ENCODE data around the gene GPC3.
"Not testable (repeated sequence)": the region's sequence is repeated elsewhere in the genome, so short reads cannot be mapped to it uniquely, and the experiment has no call there.

Gene GPC3

DNA sequence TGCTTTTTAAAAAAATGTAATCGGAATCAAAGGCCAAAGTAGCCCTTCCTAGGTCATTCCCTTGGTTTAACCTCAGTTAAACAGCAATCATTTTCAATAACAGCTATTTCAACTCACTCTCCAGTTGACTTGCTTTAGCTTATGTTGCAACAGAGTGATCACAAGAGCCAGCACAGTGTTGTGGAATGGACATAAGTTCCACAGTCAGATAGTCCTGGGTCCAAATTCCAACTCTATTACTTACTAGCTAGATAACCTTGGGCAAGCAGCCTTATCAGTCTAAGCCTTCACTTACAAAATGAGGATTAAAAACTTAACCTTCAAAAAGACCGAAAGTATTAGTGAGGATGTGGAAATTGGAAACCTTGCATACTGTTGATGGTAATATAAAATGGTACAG, 9.2 kb upstream of the GPC3 start:
- no peak for DNase-seq

GRCh38 chrX:133992882-133993281, 7.5 kb upstream of the GPC3 start:
- DNase-seq = no peak

DNA sequence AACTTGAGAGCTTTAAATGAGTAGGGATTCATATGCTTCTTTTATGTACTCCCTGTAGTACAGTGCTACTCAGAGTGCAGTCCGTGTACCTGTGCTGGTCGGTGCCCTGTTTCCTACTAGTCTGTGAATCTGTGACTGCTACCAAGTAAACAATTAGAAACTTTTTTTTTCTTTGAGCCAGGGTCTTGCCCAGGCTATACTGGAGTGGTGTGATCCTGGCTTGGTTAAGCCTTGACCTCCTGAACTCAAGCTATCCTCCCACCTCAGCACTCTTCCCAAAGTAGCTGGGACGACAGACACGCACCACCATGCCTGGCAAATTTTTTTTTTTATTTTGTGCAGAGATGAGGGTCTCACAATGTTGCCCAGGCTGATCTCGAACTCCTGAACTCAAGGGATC, 6.4 kb upstream of the GPC3 start:
- no peak for DNase-seq

DNA sequence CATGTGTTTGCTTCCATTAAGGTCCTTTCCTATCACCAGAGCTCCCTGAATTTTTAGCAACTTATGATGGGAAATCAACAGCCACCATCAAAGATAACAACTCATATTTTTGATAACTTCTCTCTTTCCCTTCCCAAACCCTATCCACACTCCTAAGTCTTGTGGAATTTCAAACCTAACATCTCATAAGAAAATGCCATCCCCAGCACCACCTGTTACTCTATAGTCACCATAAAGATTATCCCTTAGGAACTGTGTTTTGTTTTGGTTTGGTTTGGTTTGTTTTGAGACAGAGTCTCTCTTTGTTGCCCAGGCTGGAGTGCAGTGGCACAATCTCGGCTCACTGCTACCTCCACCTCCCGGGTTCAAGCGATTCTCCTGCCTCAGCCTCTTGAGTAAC, 5.7 kb upstream of the GPC3 start:
- DNase-seq = not testable (repeated sequence)

DNA sequence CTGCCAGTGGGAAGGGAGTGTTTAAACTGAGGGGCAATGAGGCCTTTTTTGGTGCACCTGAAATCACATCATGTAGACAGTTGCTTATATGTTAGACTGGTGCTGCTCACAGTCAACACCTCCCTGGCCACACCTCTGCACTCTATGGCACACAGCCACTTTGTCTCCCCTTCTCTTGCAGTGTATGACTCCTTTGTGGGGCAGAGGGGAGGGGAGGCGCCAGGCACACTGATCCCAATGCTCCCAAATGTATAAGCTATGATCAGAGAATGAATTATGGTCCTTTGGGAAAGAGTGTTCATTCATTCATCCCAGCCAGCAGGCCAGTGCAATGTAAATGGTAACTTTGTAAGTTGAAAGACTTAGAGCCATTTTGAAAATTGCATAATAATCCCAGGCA, 4.6 kb upstream of the GPC3 start:
- no peak for DNase-seq

DNA sequence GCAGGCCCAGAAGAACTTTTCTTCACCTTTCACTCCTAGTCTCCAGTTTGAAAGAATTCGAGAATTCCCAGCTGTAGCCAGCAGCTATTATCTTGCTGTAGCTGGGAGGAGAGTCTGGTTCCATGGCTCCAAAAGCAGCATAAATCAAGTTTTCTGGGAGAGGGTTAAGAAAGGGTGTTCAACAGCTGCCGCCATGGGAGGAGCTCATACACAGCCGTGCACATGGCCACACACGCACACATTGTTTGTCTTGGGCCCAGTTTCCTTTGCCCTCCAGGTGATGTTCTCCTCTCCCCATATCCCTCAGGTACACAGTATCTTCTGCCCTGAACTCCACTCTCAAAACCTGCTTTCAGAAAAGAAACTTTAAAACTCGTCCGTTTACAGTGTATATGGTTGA, 4.1 kb upstream of the GPC3 start:
- DNase-seq = no peak

- no peak for DNase-seq
These were observed 2.6 kb upstream of the GPC3 start for GRCh38 chrX:133988010-133988409.

DNA sequence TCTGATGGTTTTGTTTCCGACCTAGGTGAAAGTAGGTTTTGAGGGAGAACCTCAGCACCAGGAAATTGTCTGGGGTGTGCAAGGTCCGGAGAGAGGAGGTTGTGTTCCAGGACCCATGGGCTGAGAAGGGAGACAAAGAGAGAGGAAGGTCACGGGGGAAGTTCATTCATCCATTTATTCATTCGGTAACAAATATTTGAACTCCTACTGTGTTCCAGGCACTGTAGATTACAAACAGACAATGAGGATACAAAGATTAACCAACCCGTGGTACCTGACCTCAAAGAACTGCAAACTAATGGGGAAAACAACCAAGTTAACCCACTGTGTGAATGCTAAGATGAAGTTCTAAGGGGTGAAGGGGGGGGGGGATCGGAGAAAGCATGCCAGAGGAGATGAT, 1.8 kb upstream of the GPC3 start:
- no peak for DNase-seq

- DNase-seq = no peak
These were observed 731 bp upstream of the GPC3 start for GRCh38 chrX:133985967-133986683.

GRCh38 chrX:133984857-133985163, 584 bp downstream of the GPC3 start:
- DNase-seq = no peak

DNA sequence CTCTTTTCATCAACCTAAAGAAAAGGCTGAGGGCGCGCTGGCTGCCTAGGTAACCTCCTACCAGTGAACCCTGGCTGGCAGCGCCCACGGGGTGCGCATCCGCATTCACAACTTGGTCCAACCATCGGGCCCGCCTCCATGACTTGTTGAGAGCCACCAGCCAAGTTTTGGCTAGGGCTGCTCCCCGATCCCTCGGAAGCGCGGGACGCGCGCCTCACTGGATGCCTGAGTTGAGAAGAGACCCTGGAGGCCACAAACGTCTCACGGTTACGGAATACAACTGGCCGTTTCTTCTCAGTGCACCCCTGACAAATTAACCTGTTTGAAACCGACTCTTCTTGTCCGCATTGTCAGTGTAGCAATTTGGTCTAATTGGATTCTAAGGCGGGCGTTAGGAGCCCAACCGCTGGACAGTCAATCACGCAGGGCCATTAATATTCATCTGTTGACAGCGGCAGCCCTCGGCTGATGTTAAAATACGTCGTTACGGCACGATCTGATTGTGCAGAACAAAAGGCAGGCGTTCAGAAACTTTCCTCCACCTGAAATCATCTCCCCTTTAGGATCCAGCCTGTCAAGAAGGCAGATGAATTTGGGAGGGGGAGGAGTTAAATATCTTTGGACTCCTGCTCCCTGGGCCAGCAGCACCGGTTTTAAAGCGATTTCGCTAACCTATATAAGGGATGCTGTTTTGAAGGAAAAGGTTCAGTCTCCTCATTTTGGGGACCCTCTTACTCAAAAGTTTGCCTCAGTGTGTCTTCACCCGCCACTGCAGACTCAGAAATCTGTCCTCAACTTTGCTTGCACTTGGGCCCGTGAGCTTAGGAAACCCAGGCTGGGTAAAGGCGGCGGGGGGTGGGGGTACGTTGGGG, 1.2 kb downstream of the GPC3 start:
- DNase-seq = no peak

DNA sequence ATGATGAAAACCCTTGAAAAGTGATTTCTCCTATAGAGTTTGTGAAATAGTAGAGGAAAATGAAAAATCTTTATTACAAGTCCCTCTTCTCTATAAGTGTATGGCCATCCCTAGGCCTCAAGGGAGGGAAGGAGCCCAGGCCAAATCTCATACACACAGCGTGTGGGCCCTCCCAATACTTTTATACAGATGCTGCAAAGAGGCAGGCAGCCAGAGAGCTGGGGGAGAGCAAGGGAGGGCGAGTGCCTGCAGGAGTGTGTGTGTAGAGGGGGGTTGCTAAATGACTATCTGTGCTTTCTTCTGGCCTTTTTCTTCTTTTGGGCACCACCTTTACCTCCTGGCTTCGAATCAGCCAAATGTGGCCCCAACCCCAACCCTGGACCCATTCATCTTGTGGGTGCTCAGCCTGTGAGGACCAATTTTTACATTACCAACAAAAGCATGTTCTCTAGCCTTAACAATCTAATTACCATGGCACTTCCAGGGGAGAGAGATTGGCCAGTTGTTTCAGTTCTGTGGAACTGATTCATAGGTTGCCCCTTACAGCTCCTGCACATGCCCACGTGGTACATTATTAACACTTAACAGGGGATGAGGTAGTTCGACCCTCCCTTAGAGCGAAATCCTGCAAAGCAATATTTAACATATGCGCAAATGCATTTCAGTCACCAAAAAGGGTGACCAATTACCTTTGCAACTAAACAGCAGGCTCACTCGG, 2.0 kb downstream of the GPC3 start:
- DNase-seq = no peak

- no peak for DNase-seq
These were observed 3.5 kb downstream of the GPC3 start for GRCh38 chrX:133981924-133982323.

DNA sequence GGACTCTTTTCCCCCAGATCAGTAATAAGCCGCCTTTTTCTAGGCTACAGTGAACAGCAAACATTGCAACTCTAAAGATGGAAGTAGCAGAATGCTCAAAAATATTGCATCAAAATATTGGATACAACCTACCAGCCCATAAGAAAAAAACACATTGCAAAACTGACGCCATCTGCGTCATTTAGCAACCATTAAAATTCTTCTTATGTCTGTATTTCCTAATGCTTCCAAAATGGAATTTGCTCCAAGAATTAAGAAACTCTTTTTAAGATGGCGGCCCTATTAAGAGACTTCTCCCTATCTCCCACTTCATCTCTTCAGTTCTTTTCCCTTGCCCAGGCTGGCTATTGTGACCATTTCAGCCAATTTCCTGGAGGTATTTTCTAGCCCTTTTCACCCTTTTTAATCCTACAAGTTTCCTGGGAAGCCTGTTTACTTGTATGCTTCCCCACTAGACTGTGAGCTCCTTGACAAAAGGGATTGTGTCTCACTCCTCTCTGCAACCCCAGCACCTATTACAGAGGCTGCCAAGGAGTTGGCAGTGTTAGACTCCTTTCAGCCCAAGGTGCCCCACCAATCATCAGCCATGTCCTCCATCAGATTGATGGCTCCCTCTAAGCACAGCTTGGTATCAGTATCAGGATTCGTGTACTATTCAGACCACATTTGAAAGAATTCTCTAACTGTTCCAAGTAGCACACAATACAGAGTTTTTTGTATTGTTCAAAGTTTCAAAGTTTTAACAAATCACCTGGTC, 4.4 kb downstream of the GPC3 start:
- DNase-seq = no peak

GRCh38 chrX:133980406-133980805, 5.0 kb downstream of the GPC3 start:
- DNase-seq = no peak

DNA sequence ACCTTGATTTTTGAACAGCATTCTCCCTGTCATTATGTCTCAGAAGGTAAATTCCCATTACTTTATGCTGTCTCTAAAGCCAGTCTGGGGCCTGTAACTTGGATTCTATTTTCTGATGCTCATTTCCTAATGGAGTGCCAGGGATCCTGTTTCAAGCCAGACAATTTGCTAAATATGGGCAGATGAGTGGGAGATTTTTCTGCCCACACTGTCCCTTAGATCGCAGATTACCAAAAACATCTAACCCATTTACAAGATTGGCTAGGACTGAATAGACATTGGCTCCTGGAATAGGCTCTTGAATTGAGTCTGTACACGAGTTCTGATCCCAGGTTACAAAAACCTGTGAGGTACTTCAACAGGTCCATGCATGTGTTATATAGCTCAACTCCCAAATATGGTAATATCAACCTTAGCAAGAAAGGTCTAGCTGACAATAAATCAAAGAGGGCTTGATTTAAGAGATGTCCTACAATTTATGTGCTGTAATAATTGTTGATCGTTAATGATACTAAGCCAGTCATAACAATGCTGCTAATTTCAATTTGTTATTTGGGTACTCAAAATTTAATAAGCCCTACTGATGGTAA, 5.7 kb downstream of the GPC3 start:
- no peak for DNase-seq

GRCh38 chrX:133973704-133974103, 11.7 kb downstream of the GPC3 start:
- DNase-seq = no peak

DNA sequence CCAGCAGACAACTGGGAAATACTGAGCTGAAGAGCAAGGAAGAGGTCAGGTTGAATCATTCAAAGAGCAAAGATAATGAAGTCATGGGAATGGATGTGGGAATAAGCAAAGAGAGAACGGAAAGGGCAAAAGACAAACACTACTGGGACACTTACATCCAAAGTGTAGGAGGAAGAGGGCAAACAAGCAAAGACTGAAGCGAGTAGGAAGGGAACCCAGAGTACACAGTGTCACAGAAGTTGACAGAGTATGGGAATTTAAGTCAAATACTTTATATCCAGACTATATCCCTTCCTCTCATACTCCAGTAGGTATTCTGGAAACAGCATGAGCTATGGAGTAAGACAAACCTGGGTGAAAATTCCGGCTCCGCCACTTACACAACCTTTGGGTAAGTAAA, 12.5 kb downstream of the GPC3 start:
- no peak for DNase-seq

GRCh38 chrX:133971586-133971985, 13.8 kb downstream of the GPC3 start:
- no peak for DNase-seq

- DNase-seq = no peak
These were observed 15.3 kb downstream of the GPC3 start for GRCh38 chrX:133970076-133970475.

GRCh38 chrX:133969191-133969590, 16.2 kb downstream of the GPC3 start:
- DNase-seq = no peak

DNA sequence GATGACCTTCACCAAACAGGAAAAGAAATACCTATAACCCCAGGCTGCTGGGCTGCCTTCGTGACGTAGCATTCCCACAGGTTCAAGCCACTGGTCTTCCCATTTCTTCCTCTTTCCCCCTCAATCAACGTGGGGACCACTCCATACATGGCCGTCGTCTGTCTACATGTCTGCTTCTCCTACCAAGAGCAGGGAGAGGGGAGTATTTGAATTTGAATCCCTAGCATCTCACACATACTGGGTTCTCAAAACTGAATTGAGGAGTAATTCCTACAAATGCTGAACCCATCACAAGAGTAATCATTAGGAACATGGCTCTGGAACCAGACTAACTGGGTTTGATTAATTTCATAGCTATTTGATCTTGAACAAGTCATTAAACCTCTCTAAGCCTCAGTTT, 17.3 kb downstream of the GPC3 start:
- DNase-seq = no peak

DNA sequence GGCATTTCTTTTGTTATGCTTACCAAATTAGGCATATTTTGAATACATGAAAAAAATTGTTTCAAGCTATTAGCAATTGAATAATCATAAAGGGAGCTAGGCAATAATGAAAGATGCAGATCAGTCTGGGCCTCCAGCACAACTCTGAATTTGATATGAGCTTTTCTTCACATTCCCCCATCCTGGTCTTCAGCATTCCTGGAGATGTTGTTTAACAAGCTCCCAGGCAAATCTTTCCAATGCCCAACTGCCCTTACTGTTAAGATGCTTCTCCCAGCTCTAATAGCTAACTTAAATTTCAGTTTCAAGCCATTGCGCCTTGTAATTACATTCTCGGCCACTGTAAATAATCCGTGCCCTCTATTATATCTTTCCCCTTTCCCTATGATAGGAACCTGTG, 19.2 kb downstream of the GPC3 start:
- no peak for DNase-seq
